Prostate gland (tissue), 2 donors: Measurements from ENCODE around the gene TUFM. TPM values are rescaled to one million over a fixed set of nuclear protein-coding genes. Genes with fewer than 3 reads are reported as not detected.

Source experiments
- DNase-seq: peaks from one replicate; pipeline ENCODE4 v3.0.0-alpha.2; 2019; ENCODE audit warnings: low spot score
- H3K27ac ChIP-seq, 2 donors: fragments of 200-600 bp; sonication (generic); 2 replicates each; pipeline ENCODE4 v1.5.1; 2017 to 2019
- H3K27me3 ChIP-seq: fragments of 200-600 bp; sonication (generic); replicated peaks from 2 replicates; pipeline ENCODE4 v1.5.1; 2019; ENCODE audit not compliant: insufficient read depth
- H3K36me3 ChIP-seq, 2 donors: fragments of 200-600 bp; sonication (generic); 1 replicate in 1 of 2; 2 replicates in 1 of 2; pipeline versions ENCODE4 v1.5.1 to v1.8.1; 2017 to 2019
- H3K4me1 ChIP-seq: fragments of 200-600 bp; sonication (generic); replicated peaks from 2 replicates; pipeline ENCODE4 v1.5.1; 2019
- H3K4me3 ChIP-seq, 2 donors: fragments of 200-600 bp; sonication (generic); 2 replicates each; pipeline ENCODE4 v1.5.1; 2017 to 2019
- H3K9me3 ChIP-seq: fragments of 200-600 bp; sonication (generic); 2 replicates; pipeline ENCODE4 v1.5.1; 2017
- CTCF ChIP-seq, 4 experiments: fragments of 200-600 bp in 2 of 4; fragments of 450-650 bp in 2 of 4; sonication (generic) in 2 of 4; IDR thresholded peaks; 1 replicate in 3 of 4; 2 replicates in 1 of 4; pipeline ENCODE4 v1.5.1; 2016 to 2019; ENCODE audit warnings: antibody characterized with exemption in 4 of 4, mild to moderate bottlenecking in 2 of 4, moderate library complexity in 2 of 4
- POLR2A ChIP-seq: fragments of 450-650 bp; IDR thresholded peaks from one replicate; pipeline ENCODE4 v1.6.1; 2016; ENCODE audit warnings: antibody characterized with exemption, mild to moderate bottlenecking
- POLR2AphosphoS5 ChIP-seq: sonication (generic); formaldehyde crosslinking; IDR thresholded peaks from one replicate; pipeline ENCODE4 v1.6.1; 2017; ENCODE audit warnings: antibody characterized with exemption
- WGBS: methylation state at CpG from one replicate; pipeline ENCODE4 v1.1.5; 2018; 5-methylcytosine and 5-hydroxymethylcytosine counted together
- intact Hi-C: fragments of 100-400 bp; cut with DNase I; formaldehyde crosslinking; loops from one replicate; pipeline ENCODE4 v1.14.2; 2022
- total RNA-seq, 2 donors: library from RNA; depleted of rRNA; stranded (reverse); fragments of >200 nt; gene quantifications; one replicate each; pipeline ENCODE4 v1.1.0, GENCODE V29; 2016

Gene TUFM
- total RNA-seq, 2 donors from 2014 or later, result 114 to 151 TPM

- no peak for TF ChIP-seq CTCF (IDR thresholded peaks at IDR 0.05)
- no peak for TF ChIP-seq POLR2AphosphoS5
- no peak for TF ChIP-seq POLR2A
- intact Hi-C loops, result no loop called here
- H3K9me3 ChIP-seq, result no peaks in the 10 kb centered on the region
- no peaks in the 10 kb centered on the region for H3K27me3 ChIP-seq
- no peak for DNase-seq
- 95% methylated on average over 14 of the region's 14 CpGs for WGBS
- no peak overlapping the region for H3K27ac ChIP-seq
- no peak overlapping the region for H3K4me3 ChIP-seq
- H3K4me1 ChIP-seq, result no peaks in the 10 kb centered on the region
- peaks cover 32 to 41% of the 10 kb centered on the region in 2 donors for H3K36me3 ChIP-seq
These were observed 7.0 kb downstream of the TUFM start for GRCh38 chr16:28839004-28839639.

- DNase-seq, result no peak
- H3K27ac ChIP-seq, result no peak overlapping the region
- TF ChIP-seq POLR2A (no peak), POLR2AphosphoS5 (no peak), CTCF (IDR thresholded peaks at IDR 0.05) (no peak)
- H3K9me3 ChIP-seq, result no peaks in the 10 kb centered on the region
- WGBS, result 100% methylated on average over 1 of the region's 1 CpG
- H3K4me1 ChIP-seq, result no peaks in the 10 kb centered on the region
- H3K36me3 ChIP-seq, result peaks cover 31 to 42% of the 10 kb centered on the region in 2 donors
- intact Hi-C loops, result no loop called here
- H3K4me3 ChIP-seq, result no peak overlapping the region
- H3K27me3 ChIP-seq, result no peaks in the 10 kb centered on the region
These were observed 7.6 kb downstream of the TUFM start for GRCh38 chr16:28838558-28838918.

GRCh38 chr16:28837672-28838557 lies 8.2 kb downstream of the TUFM start:
- Histone ChIP-seq H3K27me3 (no peaks in the 10 kb centered on the region), H3K27ac (no peak overlapping the region), H3K4me1 (no peaks in the 10 kb centered on the region), H3K4me3 (no peak overlapping the region), H3K36me3 (peaks cover 35 to 48% of the 10 kb centered on the region in 2 donors), H3K9me3 (no peaks in the 10 kb centered on the region)
- WGBS, result 89% methylated on average over 7 of the region's 7 CpGs
- TF ChIP-seq CTCF (IDR thresholded peaks at IDR 0.05) (no peak), POLR2AphosphoS5 (no peak), POLR2A (no peak)
- DNase-seq, result no peak
- intact Hi-C loops, result no loop called here

- DNase-seq, result no peak
- TF ChIP-seq POLR2AphosphoS5 (no peak), POLR2A (no peak), CTCF (IDR thresholded peaks at IDR 0.05) (no peak)
- Histone ChIP-seq H3K36me3 (peaks cover 41 to 56% of the 10 kb centered on the region in 2 donors), H3K9me3 (no peaks in the 10 kb centered on the region), H3K4me3 (no peak overlapping the region), H3K4me1 (no peaks in the 10 kb centered on the region), H3K27ac (no peak overlapping the region), H3K27me3 (no peaks in the 10 kb centered on the region)
- 81% methylated on average over 8 of the region's 8 CpGs for WGBS
- intact Hi-C loops, result no loop called here
These were observed 9.4 kb downstream of the TUFM start for GRCh38 chr16:28836761-28837064.
